GM12872 (cell line): ENCODE data around the gene CLPTM1.

ENCODE experiments used
- CTCF ChIP-seq: IDR thresholded peaks from 3 replicates; pipeline ENCODE4 v1.5.1; 2011; ENCODE audit warnings: low read depth, mild to moderate bottlenecking, low read length, moderate library complexity; ENCODE audit not compliant: insufficient read depth

CLPTM1 gene

GRCh38 chr19:44951179-44952159 is 3.7 kb upstream of the CLPTM1 start:
- TF ChIP-seq CTCF: peak; percentile 73

GRCh38 chr19:44954278-44954648 is 917 bp upstream of the CLPTM1 start:
- TF ChIP-seq CTCF: no peak

- no peak for TF ChIP-seq CTCF
Observed at GRCh38 chr19:44955505-44956439, 592 bp downstream of the CLPTM1 start.

- TF ChIP-seq CTCF: no peak
Observed at GRCh38 chr19:44957526-44957925, 2.3 kb downstream of the CLPTM1 start.

- no peak for TF ChIP-seq CTCF
Observed at GRCh38 chr19:44958090-44958489, 2.9 kb downstream of the CLPTM1 start.

- no peak for TF ChIP-seq CTCF
Observed at GRCh38 chr19:44959691-44960090, 4.5 kb downstream of the CLPTM1 start.
